Ramos (cell line): ENCODE results near the gene NRGN.
"Not testable (repeated sequence)": the region's sequence is repeated elsewhere in the genome, so short reads cannot be mapped to it uniquely, and the experiment has no call there.

Source experiments
- in situ Hi-C: fragments of 300-500 bp; cut with MboI; formaldehyde crosslinking; loops from one replicate; pipeline ENCODE4 v1.14.3; 2022; ENCODE audit warnings: low sequenced_read_pairs; ENCODE audit not compliant: unreplicated experiment

Gene NRGN

GRCh38 chr11:124754710-124755109, 15.0 kb downstream of the NRGN start:
- in situ Hi-C loops = loop anchor here (10.0 kb wide), 1 partner anchor 80 kb away; the partner anchor contains the start of genes SIAE and SPA17

DNA sequence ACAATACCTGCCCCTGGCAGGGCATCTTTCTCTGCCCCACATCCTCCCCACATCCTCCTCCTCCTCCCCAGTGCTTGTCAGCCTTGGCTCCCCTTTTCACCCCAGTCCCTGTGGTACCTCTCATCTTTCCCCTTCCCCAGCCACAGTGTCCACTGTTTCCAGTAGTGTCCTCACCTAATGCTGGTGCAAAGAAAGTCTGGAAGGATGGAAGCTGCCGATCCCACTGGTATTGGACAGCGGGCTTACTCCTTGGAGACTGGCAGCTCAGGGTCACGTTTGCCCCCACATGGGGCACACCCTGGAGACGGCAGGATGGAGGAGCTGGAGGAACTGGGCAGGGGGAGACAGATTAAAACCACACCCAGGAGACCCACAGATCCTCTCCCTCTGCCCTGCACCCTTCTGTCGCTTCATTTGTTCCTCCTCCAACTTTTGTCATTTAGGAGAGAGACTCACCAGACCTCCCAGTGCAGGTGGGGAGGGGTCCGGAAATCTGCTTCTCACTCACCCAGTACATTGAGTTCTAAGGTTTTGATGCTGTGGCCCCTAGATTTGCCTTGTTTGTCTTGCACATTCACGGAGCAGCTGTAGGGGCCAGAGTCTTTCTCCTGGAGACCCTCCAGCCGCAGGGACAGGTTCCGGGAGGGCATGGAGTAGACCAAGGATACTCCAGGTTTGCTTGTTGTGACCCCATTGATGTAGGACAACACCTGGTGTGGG, 16.5 kb downstream of the NRGN start:
- in situ Hi-C loops = loop anchor here (10.0 kb wide), 1 partner anchor 81 kb away; the partner anchor contains the start of genes SIAE and SPA17

DNA sequence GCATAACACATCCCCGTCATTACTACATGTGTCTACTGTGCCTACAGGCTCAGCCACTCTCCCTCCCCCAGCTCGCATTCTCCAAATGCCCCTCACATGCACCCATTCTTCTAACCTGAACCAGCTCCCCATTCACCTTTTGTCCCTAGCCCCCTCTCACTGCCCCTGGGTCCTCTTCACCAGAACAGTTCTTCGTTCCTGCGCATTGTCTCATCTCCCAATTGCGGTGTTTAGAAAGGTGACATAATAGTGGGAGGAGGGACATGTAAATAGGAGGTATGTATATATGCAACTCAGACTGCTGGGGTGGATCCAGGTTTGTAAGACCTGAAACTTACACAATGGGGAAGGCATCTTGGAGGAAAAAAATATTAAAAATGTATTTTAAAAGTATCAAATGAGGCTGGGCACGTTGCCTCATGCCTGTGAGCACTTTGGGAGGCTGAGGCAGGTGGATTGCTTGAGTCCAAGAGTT, 17.0 kb downstream of the NRGN start:
- in situ Hi-C loops = loop anchor here (10.0 kb wide), 1 partner anchor 82 kb away; the partner anchor contains the start of genes SIAE and SPA17

- in situ Hi-C loops = loop anchor here (10.0 kb wide), 1 partner anchor 83 kb away; the partner anchor contains the start of genes SIAE and SPA17
Observed at GRCh38 chr11:124757320-124757719, 17.6 kb downstream of the NRGN start.

- in situ Hi-C loops = loop anchor here (10.0 kb wide), 1 partner anchor 84 kb away; the partner anchor contains the start of genes SIAE and SPA17
Observed at GRCh38 chr11:124758355-124759265, 18.9 kb downstream of the NRGN start.

DNA sequence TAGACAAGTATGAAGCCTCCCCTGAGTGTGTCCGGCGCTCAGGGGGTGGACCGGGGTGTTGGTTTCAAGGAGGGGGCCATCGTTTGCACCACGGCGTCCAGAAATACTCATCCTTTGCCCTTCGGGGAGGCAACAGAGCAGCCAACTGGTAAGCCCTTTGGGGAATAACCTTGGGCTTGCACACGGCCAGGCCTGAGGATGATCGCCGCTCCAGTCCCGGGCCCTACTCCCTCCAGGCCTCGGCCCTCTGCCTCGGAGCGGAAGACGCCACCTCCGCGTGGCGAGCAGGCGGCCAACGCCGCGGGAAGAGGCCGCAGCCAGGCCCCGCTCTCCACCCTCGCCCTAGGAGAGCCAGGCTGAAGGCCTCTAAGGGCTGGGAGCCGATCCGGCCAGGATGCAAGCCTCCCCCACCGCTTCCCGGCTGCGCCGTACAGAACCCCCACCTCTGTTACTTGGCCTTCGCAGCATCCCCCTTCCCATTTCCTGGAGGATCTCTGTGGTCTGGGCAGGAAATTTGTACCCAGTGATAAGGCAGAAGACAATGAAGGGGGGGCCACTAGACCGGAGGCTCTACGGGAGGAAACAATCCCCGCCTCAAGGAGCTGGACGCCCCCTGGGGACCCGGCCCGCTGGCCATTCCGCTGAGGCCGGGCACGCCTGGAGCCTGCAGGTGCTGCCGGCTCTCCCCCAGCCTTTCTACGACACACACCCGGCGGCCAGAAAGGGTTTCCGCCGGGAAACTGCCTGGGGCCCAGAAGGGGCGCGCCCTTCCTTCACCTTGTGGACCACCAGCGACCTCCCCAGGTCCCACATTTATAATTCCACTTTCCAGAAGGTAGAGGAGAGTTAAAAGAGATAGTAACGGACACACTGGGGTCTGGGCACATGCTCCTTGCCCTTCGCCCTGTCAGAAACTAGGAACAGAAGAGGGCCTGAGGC, 19.8 kb downstream of the NRGN start:
- in situ Hi-C loops = loop anchor here (10.0 kb wide), 1 partner anchor 85 kb away; the partner anchor contains the start of genes SIAE and SPA17

DNA sequence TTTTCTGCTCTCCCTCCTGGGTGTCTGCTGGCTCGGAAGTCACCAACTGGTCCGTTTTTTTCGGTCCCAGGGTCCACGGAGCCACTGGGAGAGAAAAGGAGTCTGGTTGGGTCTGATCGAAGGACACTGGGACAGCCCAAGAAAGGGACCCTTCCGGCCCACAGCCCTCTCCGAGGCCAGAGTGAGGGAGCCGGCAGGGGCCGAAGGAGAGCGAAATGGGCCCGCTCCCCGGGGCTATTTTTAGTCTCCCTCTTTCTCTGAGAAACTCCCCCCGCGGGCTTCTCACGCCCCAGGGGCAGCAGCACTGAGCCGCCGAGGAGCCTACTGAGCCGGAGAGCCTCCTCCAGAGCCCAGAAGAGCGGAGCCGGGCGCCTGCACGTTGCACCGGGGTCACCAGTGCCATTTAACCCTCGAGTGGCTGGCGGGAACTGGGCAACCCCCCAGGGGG, 20.5 kb downstream of the NRGN start:
- in situ Hi-C loops = no loop called here

DNA sequence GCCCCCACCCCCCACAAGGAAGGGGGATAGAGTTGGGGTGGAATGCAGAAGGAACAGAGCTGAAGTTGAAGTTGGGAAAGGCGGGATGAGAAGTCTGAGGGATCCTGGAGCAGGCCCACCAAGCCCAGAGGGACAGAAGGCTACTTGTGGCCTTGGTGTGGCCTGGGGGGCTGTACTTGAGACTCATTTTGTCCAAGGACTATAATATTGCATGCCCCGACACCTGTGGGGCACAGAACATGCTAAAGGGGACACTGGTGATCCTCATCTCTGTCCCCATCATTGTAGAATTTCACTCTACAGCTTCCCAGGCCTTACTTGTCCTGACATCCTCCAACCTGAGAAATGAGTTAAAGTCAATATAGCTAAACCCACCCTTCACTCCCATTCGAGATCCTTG, 21.1 kb downstream of the NRGN start:
- in situ Hi-C loops = no loop called here

- in situ Hi-C loops = no loop called here
Observed at GRCh38 chr11:124761301-124762104, 21.8 kb downstream of the NRGN start.

- in situ Hi-C loops = no loop called here
Observed at GRCh38 chr11:124762105-124762623, 22.4 kb downstream of the NRGN start, which contains the start of gene ESAM. ESAM (minus strand) TSS chr11:124762290; CDS start chr11:124762154, 136 bp downstream.

- in situ Hi-C loops = no loop called here
Observed at GRCh38 chr11:124762624-124763155, 22.9 kb downstream of the NRGN start.

DNA sequence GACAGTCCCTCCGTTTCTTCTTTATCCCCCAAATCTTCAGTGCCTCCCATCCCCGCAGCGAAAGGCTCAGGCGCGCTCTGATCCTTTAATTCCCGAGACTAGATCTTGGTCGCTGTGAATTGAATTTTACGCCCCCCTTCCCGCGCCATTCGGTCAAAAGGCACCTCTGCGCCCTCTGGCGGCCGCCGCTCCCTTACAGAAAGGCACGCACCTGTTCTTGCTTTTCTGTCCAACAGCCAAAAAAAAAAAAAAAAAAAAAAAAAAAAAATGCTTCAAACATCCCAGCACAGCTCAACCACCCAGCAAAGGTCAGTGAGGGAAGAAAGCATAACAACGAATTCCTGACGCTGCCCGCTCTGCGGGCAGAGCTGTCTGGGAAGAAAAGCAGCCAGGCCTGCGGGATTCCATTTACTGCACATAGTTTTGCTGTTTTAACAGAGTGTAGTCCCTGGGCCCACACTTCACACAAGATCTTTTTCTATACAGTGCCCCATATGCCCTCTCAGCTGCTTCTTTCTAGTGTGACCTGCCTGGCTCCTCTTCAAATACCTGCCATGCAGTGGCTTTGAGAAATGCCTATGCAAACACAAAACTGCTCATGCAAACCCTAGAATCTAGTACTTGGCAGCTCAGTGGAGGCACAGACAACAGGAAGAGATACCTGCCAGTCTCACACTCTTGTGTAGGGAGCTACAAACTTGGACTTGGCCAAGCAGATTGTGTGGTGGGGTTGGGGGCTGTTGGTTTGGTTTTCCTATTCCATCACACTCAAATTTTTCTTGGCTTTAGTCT, 23.6 kb downstream of the NRGN start:
- in situ Hi-C loops = no loop called here

DNA sequence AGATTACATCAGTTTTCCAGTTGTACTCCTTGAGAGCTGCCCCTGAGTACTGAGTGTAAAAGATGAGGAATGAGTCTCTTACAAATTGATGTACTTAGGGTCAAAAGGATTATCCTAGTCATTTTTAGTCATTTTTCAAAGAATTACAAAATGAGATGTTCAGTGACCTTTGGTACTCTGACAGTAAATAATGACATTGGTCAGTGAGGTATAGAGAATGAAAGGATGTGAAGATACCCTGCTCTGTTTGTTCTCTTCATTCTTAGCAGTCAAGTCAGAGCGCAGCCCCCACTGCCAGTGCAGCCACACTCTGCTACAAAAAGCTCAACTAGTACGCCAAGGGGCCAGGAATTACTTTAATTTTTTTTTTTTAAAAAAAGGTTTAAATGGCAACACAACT, 26.4 kb downstream of the NRGN start:
- in situ Hi-C loops = no loop called here

DNA sequence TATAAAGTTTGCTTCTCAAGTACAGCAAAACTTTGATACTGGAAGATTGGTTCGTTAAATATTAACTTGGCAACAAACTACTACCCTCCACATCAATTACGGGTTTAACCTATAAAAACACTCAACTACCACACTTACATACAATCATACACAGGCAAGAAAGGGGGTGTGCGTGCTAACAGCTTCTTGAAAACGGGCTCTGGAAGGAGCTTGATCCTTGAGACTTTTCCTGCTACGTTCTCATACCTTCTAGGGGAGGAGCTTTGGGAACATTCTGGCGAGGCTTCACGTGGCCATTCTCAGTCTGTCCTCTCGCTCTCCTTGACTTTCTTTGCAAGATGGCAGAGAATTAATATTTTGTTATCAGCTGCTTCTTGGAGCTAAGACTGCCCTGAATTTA, 29.2 kb downstream of the NRGN start:
- in situ Hi-C loops = no loop called here

DNA sequence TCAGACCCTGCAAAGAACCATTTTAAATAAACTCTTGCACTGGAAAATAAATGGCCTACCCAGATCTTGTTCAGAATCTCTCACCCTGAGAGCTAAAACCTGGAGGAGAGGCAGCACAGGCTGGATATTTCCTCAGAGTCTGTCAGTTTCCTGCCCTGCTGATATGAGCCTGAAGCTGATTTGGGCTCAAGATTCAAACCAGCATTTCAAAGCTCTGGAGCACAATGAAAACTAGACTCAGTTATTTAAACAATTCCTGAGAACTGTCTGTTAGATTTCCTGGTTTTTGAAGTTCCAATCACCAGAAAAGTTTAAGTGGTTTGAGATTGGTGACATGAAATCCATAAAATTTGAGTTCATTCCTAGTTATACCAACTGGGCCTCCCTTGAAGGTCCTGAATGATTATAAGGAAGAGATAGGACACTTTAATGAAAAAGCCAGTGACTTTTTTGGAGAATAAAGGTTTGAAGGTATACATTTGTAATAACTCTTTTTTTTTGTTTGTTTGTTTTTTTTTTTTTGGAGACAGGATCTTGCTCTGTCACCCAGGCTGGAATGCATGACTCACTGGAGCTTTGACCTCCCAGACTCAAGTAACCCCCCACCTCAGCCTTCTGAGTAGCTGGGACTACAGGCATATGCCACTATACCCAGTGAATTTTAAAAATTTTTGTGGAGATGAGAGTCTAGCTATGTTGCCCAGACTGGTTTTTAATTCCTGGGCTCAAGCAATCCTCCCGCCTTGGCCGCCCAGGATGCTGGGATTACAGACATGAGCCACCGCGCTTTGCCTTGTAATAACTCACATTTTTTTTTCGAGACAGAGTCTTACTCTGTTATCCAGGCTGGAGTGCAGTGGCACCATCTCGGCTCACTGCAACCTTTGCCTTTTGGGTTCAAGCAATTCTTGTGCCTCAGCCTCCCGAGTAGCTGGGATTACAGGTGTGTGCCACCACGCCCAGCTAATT, 30.3 kb downstream of the NRGN start:
- in situ Hi-C loops = no loop called here

- in situ Hi-C loops = not testable (repeated sequence)
Observed at GRCh38 chr11:124770959-124771358, 31.2 kb downstream of the NRGN start.
